ENCODE data around the gene ZNF277. TPM values are rescaled to one million over a fixed set of nuclear protein-coding genes. Genes with fewer than 3 reads are reported as not detected.
"Not testable (repeated sequence)": the region's sequence is repeated elsewhere in the genome, so short reads cannot be mapped to it uniquely, and the experiment has no call there.

ZNF277 gene
- total RNA-seq, 2 experiments from 2014 or later, result 24.9 to 26.6 TPM

DNA sequence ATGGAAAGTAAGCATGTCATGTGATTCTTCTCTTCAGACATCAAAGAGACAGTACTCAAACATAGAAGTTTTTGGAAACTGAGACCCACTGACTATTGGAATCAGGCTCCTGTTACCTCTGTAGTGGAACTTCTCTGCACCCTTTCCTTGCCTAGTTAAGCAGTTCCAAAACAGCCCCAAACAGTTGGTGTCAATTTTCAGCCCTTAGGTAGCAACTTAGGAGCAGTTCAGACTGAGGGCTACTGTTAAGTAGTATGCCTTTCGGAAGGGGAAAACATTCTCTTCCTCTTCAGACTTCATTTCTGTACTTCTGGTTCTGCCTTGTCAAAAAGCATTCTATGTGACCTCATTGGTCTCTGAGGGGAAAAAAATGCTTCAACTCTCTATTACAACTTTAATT, 85.7 kb downstream of the ZNF277 start:
- Mint-ChIP-seq H3K4me3 (no peak overlapping the region), H3K4me1 (ENCODE audit: low read depth) (no peaks in the 10 kb centered on the region), H3K27me3 (no peaks in the 10 kb centered on the region), H3K36me3 (peaks cover 10% of the 10 kb centered on the region), H3K9me3 (no peaks in the 10 kb centered on the region), H3K27ac (no peak overlapping the region)
- POLR2A ChIA-PET, result no interaction called here
- CTCF ChIA-PET, result no interaction called here
- intact Hi-C loops (cut with micrococcal nuclease), result no loop called here
- no peak for DNase-seq

DNA sequence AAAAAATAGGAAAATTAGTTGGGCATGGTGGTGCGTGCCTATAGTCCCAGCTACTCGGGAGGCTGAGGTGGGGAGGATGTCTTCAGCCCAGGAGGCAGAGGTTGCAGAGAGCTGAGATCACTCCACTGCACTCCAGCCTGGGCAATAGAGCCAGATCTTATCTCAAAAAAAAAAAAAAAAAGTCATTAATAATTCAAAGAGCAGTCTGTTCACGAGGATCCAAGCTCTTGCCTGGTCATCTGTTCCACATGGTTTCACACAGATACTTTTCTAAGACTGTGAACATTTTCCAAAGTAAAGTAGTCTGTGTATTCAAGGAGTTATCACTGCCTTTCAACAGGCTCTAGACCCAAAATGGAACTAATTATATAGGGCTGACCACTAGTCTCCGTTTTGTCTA, 86.9 kb downstream of the ZNF277 start:
- Mint-ChIP-seq H3K4me1 (ENCODE audit: low read depth) (no peaks in the 10 kb centered on the region), H3K9me3 (no peaks in the 10 kb centered on the region), H3K36me3 (peaks cover 7% of the 10 kb centered on the region), H3K27ac (no peak overlapping the region), H3K4me3 (no peak overlapping the region), H3K27me3 (no peaks in the 10 kb centered on the region)
- DNase-seq, result no peak
- CTCF ChIA-PET, result no interaction called here
- POLR2A ChIA-PET, result no interaction called here
- intact Hi-C loops (cut with micrococcal nuclease), result no loop called here

DNA sequence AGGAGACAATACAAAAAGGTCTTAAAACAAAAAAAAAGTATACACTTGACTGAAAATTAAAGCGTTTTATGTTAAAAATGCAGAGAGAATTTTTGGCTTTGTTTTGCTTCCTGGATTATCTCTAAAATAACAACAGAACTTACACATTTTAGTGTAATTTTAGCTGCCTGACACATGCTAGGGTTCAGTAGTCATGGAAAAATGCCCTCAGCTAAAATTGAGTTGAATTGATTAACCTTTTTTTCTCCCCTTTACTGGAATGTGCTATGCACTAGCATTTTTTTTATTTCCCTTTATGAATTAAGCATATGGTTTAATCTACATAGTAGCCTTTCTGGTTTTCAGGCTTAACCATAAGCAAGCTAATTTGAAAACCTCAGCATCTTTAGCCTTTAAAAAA, 89.9 kb downstream of the ZNF277 start:
- Mint-ChIP-seq H3K4me1 (ENCODE audit: low read depth) (no peaks in the 10 kb centered on the region), H3K27me3 (no peaks in the 10 kb centered on the region), H3K36me3 (peaks cover 4% of the 10 kb centered on the region), H3K27ac (no peak overlapping the region), H3K9me3 (no peaks in the 10 kb centered on the region), H3K4me3 (no peak overlapping the region)
- intact Hi-C loops (cut with micrococcal nuclease), result no loop called here
- POLR2A ChIA-PET, result no interaction called here
- no peak for DNase-seq
- CTCF ChIA-PET, result no interaction called here

DNA sequence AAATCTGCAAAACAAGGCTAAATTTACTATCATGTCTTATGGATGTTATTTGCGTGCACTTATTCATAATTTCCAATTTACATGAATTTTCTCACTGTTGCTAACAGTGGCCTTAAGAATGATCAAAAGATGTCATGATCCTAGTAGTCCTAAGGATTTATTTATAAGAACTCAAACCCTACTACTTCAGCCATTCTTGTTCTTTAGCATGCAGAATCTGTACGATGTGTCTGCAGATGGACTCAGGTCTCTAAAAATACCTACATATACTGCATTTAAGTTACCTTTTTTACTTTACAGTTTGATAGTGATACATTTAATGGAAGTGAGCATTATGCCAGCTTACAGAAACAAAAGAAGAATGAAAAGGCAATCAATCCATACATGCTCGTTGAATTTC, 91.2 kb downstream of the ZNF277 start:
- no peaks in the 10 kb centered on the region for H3K27me3 Mint-ChIP-seq
- peaks cover 4% of the 10 kb centered on the region for H3K36me3 Mint-ChIP-seq
- no peaks in the 10 kb centered on the region for H3K9me3 Mint-ChIP-seq
- H3K4me1 Mint-ChIP-seq (ENCODE audit: low read depth), result peaks cover 6% of the 10 kb centered on the region
- no peak for DNase-seq
- POLR2A ChIA-PET, result no interaction called here
- CTCF ChIA-PET, result no interaction called here
- no peak overlapping the region for H3K4me3 Mint-ChIP-seq
- intact Hi-C loops (cut with micrococcal nuclease), result no loop called here
- no peak overlapping the region for H3K27ac Mint-ChIP-seq

DNA sequence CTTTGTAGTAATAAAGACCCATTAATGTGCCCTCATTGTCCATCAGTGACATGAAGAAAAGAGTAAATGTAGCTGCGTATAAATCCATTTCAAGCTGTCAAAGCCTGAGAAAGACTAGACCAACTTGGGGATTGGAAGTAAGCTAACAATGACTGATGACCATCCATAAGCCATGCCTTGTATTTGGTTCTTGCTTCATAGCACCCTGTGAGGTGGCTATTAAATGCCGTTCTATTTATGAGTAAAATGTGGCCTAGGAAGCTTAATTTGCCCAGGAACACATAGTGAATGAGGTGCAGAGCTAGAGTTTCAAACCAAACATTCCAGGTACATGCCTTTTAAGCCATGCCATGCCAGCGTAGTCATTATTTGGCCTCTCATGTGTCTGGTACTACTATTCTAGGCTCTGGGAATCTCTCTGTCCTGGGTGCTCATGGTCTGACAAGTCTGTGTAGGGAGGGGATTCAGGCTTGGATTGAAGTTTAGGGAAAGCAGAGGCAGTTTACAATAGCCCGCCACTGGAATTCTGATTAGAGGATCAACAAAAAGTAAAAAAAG, 92.1 kb downstream of the ZNF277 start:
- Mint-ChIP-seq H3K27ac (no peak overlapping the region), H3K4me3 (no peak overlapping the region), H3K9me3 (no peaks in the 10 kb centered on the region), H3K4me1 (ENCODE audit: low read depth) (peaks cover 7% of the 10 kb centered on the region), H3K27me3 (no peaks in the 10 kb centered on the region), H3K36me3 (peaks cover 4% of the 10 kb centered on the region)
- intact Hi-C loops (cut with micrococcal nuclease), result no loop called here
- POLR2A ChIA-PET, result no interaction called here
- DNase-seq, result no peak
- CTCF ChIA-PET, result no interaction called here

DNA sequence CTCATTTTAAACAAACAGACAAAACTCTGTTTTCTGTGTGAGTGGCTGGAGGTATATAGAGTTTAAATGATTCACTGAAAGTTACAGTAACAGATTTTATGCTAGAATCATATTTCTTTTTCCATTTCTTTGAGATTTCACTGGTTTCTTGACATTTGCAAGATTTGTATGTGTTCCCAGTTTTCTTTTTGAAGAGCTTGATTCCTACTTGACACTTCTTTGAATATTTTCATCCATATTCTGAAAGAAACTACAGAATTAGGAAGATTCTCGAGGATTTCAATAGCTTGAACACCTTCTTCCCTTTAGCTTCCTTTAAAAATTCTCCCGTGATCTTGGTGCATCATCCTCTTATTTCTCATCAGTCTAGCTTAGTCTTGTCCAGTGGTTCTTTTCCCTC, 93.6 kb downstream of the ZNF277 start:
- no peaks in the 10 kb centered on the region for H3K9me3 Mint-ChIP-seq
- intact Hi-C loops (cut with micrococcal nuclease), result no loop called here
- H3K27ac Mint-ChIP-seq, result no peak overlapping the region
- CTCF ChIA-PET, result no interaction called here
- H3K36me3 Mint-ChIP-seq, result peaks cover 4% of the 10 kb centered on the region
- peaks cover 7% of the 10 kb centered on the region for H3K4me1 Mint-ChIP-seq (ENCODE audit: low read depth)
- H3K4me3 Mint-ChIP-seq, result no peak overlapping the region
- no peaks in the 10 kb centered on the region for H3K27me3 Mint-ChIP-seq
- POLR2A ChIA-PET, result no interaction called here
- DNase-seq, result no peak

DNA sequence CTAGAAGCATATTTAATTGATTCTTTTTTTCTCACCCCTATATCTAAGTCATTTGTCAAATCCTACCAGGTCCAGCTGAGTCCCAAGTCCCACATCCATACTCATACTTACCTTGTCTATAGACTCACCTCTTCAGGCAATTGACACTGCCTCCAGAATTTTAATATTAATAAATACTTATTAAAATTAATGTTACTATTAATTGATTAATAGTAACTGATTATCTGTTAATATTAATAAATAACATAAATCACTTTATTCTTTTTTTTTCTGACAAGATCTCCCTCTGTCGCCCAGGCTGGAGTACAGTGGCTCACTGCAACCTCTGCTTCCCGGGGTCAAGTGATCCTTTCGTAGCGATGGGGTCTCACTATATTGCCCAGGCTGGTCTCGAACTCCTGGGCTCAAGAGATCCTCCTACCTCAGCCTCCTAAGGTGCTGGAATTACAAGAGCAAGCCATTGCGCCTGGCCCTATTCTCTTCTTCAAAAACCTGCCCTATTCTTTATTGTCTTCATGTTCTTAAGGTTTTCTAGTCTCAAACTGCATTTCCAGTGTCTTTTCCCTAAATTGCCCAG, 94.4 kb downstream of the ZNF277 start:
- no peaks in the 10 kb centered on the region for H3K9me3 Mint-ChIP-seq
- H3K27me3 Mint-ChIP-seq, result no peaks in the 10 kb centered on the region
- no peak overlapping the region for H3K4me3 Mint-ChIP-seq
- POLR2A ChIA-PET, result no interaction called here
- H3K27ac Mint-ChIP-seq, result no peak overlapping the region
- intact Hi-C loops (cut with micrococcal nuclease), result no loop called here
- H3K36me3 Mint-ChIP-seq, result peaks cover 4% of the 10 kb centered on the region
- H3K4me1 Mint-ChIP-seq (ENCODE audit: low read depth), result peaks cover 7% of the 10 kb centered on the region
- no peak for DNase-seq
- CTCF ChIA-PET, result no interaction called here

DNA sequence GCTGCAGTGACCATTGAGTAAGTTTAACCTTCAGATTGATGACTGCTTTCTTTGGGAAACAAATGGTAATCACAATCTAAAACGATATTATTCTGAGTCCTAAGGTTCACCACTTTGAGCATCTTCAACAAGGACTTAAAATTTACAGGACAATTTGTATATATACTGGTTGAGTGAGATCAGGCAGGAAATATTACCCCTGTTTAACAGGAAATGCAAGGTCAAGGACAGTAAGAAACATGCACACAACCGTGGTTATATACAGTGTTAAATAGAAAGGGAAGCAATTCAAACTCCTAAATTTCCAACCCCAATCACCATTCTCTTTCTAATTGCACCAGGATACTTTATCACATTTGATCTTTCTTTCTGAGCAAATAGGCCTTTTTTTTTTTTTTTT, 96.1 kb downstream of the ZNF277 start:
- CTCF ChIA-PET, result no interaction called here
- intact Hi-C loops (cut with micrococcal nuclease), result no loop called here
- Mint-ChIP-seq H3K4me3 (no peak overlapping the region), H3K36me3 (no peaks in the 10 kb centered on the region), H3K27me3 (no peaks in the 10 kb centered on the region), H3K27ac (no peak overlapping the region), H3K4me1 (ENCODE audit: low read depth) (peaks cover 7% of the 10 kb centered on the region), H3K9me3 (no peaks in the 10 kb centered on the region)
- POLR2A ChIA-PET, result no interaction called here
- DNase-seq, result no peak

DNA sequence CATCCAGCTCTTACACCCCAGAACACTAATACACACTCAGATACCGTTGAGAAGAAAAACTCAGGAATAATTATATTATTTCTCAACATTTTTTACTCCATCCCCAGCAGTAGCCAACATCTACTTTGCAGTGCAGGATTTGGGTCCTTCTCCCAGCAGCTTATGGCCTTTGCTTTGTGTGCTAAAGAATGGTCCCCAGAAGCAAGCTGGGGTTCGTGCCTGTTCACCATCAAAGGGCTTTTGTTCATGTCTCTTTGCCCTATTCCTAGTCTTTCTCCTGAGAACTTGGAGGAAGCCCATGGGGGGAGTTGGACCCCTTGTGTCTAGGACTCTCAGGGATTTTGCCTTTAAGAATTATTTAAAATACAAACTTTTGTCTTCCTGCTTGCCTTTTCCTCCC, 100.4 kb downstream of the ZNF277 start:
- POLR2A ChIA-PET, result no interaction called here
- no peak overlapping the region for H3K27ac Mint-ChIP-seq
- CTCF ChIA-PET, result no interaction called here
- peaks cover 27% of the 10 kb centered on the region for H3K36me3 Mint-ChIP-seq
- intact Hi-C loops (cut with micrococcal nuclease), result no loop called here
- DNase-seq, result no peak
- no peaks in the 10 kb centered on the region for H3K27me3 Mint-ChIP-seq
- peaks cover 4% of the 10 kb centered on the region for H3K4me1 Mint-ChIP-seq (ENCODE audit: low read depth)
- no peak overlapping the region for H3K4me3 Mint-ChIP-seq
- peaks cover 14% of the 10 kb centered on the region for H3K9me3 Mint-ChIP-seq

DNA sequence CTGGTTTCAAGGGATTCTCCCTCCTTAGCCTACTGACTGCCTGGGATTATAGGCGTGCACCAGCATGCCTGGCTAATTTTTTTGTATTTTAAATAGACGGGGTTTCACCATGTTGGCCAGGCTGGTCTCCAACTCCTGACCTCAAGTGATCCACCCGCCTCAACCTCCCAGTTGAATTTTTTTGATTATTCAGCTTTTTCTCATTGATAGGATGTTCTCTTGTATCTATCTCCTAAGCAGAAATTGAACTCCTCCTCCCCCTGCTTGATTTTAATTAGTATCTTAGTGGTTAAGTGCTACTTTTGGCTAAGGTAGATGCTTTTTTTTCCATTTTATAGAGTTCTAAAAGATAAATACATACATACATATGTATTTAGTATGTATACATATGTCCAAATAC, 101.0 kb downstream of the ZNF277 start:
- H3K4me1 Mint-ChIP-seq (ENCODE audit: low read depth), result peaks cover 3% of the 10 kb centered on the region
- intact Hi-C loops (cut with micrococcal nuclease), result no loop called here
- no peak for DNase-seq
- no peaks in the 10 kb centered on the region for H3K27me3 Mint-ChIP-seq
- H3K4me3 Mint-ChIP-seq, result no peak overlapping the region
- H3K36me3 Mint-ChIP-seq, result peaks cover 27% of the 10 kb centered on the region
- peaks cover 14% of the 10 kb centered on the region for H3K9me3 Mint-ChIP-seq
- ChIA-PET POLR2A (no interaction called here), CTCF (no interaction called here)
- H3K27ac Mint-ChIP-seq, result no peak overlapping the region

DNA sequence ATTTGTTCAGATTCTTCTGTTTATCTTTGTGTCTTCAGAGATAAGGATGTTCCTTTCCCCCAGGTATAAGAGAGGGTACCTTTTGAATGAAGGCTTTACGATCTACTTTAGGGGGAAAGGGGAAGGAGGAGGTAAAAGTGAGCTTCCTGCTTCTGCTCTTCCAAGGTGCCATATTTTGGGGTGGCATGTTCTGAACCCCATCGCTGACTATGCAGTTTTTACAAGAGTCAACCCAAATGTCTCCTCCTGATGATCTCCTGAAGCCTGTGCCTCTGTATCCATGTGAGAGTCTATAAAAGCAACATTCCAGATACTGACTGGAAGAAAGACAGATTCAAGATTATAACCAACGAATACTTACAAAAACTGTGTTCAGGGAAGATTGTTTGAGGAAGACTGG, 102.5 kb downstream of the ZNF277 start:
- intact Hi-C loops (cut with micrococcal nuclease), result no loop called here
- Mint-ChIP-seq H3K27ac (no peak overlapping the region), H3K27me3 (no peaks in the 10 kb centered on the region), H3K4me1 (ENCODE audit: low read depth) (no peaks in the 10 kb centered on the region), H3K4me3 (no peak overlapping the region), H3K36me3 (peaks cover 30% of the 10 kb centered on the region), H3K9me3 (peaks cover 14% of the 10 kb centered on the region)
- CTCF ChIA-PET, result no interaction called here
- DNase-seq, result no peak
- POLR2A ChIA-PET, result no interaction called here

DNA sequence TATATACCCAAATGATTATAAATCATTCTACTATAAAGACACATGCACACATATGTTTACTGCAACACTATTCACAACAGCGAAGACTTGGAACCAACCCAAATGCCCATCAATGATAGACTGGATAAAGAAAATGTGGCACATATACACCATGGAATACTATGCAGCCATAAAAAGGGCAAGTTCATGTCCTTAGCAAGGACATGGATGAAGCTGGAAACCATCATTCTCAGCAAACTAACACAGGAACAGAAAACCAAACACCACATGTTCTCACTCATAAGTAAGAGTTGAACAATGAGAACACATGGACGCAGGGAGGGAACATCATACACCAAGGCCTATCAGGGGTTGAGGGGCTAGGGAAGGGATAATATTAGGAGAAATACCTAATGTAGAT, 110.3 kb downstream of the ZNF277 start:
- intact Hi-C loops (cut with micrococcal nuclease); H3K4me3 Mint-ChIP-seq; H3K27me3 Mint-ChIP-seq; CTCF ChIA-PET; POLR2A ChIA-PET; H3K4me1 Mint-ChIP-seq (ENCODE audit: low read depth); DNase-seq: not testable (repeated sequence)
- Mint-ChIP-seq H3K27ac (peak overlapping the region; percentile 18), H3K36me3 (peaks cover 52% of the 10 kb centered on the region), H3K9me3 (peaks cover 13% of the 10 kb centered on the region)

DNA sequence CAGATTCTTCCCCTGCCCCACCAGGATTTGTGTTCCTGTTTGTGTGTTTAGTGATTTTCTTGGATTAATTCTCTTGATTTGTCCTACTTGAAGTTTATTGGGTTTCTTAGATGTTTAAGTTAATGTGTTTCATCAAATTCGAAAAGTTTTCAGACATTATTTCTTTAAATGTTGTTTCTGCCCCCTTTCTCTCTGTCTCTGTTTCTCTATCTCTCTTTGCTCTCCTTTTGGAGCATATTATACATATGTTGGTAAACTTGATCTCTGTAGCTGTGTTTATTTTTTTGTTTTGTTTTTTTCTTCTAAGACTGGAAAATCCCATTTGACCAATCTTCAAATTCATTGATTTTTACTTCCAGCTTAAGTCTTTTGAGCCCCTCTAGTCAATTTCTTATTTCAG, 115.6 kb downstream of the ZNF277 start:
- ChIA-PET CTCF (interaction anchor here (0.8 kb wide), 1 partner anchor 193 kb away, joined by 3 read pairs; no protein-coding TSS in a partner anchor), POLR2A (no interaction called here)
- Mint-ChIP-seq H3K4me3 (no peak overlapping the region), H3K36me3 (peaks cover 48% of the 10 kb centered on the region), H3K9me3 (peaks cover 12% of the 10 kb centered on the region), H3K27ac (no peak overlapping the region), H3K27me3 (no peaks in the 10 kb centered on the region), H3K4me1 (ENCODE audit: low read depth) (no peaks in the 10 kb centered on the region)
- no peak for DNase-seq
- intact Hi-C loops (cut with micrococcal nuclease), result no loop called here
